ENCODE data around the gene TMEM128.

The TMEM128 gene, protein sequence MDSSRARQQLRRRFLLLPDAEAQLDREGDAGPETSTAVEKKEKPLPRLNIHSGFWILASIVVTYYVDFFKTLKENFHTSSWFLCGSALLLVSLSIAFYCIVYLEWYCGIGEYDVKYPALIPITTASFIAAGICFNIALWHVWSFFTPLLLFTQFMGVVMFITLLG

DNA sequence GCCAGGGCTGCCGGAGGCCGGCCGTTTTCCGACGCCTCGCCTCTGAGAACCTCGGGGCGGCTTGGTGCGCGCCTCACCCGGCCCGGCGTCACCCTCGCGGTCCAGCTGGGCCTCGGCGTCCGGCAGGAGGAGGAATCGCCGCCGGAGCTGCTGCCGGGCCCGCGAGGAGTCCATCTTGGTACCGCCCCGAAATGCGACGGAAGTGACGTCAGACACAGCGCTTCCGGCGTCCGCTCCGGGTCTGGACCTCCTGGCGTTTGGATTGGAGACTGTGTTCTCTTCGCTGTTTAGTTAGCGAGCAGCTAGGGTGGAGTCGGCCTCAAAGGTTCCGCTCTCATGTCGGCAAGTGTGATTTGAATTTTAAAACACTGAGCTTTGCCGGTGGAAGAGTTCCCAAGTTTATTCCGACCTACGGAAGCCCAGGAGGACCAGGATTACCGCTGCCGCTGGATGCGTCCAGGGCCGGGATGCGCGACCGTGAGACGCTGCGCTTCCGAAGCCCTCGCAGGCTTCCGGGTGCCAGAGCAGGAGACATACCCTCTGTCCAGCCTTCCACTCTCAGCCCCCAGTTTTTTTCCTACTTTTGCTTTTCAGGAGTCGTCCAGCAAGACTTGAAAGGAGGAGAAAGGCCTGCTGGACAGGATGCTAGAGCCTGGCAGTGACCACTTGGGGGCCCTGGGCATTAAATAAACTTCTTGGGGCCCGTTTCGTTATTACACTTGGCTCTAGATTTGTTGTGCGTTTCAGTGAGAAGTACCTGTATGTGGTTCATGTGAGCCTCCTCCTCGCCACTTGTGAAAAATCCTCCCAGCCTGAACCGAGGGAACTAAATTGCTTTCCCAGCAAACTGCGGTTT, at the start of gene TMEM128:
Gene TMEM128, minus strand, starts transcription at position 195 of the 856 bp plus-strand sequence. Its CDS starts 21 bp downstream, at position 174.
- no peaks in the 10 kb centered on the region for H3K27me3 Mint-ChIP-seq
- H3K36me3 Mint-ChIP-seq, result peaks cover 12% of the 10 kb centered on the region
- DNase-seq (ENCODE audit: low spot score in 2 of 2) (peak; percentile 89 to 94), ATAC-seq (ENCODE audit: low read depth) (peak; percentile 97)
- peak within 1 kb of the TSS; percentile 99 for H3K27ac Mint-ChIP-seq
- peaks cover 19% of the 10 kb centered on the region for H3K4me1 Mint-ChIP-seq
- H3K9me3 Mint-ChIP-seq, result no peaks in the 10 kb centered on the region
- H3K4me3 Mint-ChIP-seq, result peak within 1 kb of the TSS; percentile 96

GRCh38 chr4:4296283-4296846, 48.3 kb upstream of the TMEM128 start:
- H3K4me3 Mint-ChIP-seq, result no peak overlapping the region
- H3K27me3 Mint-ChIP-seq, result no peaks in the 10 kb centered on the region
- peaks cover 21% of the 10 kb centered on the region for H3K4me1 Mint-ChIP-seq
- ATAC-seq (ENCODE audit: low read depth), result no peak
- no peak overlapping the region for H3K27ac Mint-ChIP-seq
- H3K9me3 Mint-ChIP-seq, result peaks cover 7% of the 10 kb centered on the region
- DNase-seq (ENCODE audit: low spot score in 2 of 2), result no peak
- peaks cover 23% of the 10 kb centered on the region for H3K36me3 Mint-ChIP-seq

GRCh38 chr4:4293279-4293678, 45.3 kb upstream of the TMEM128 start:
- no peaks in the 10 kb centered on the region for H3K27me3 Mint-ChIP-seq
- ATAC-seq (ENCODE audit: low read depth) (no peak), DNase-seq (ENCODE audit: low spot score in 2 of 2) (no peak)
- peaks cover 37% of the 10 kb centered on the region for H3K4me1 Mint-ChIP-seq
- no peak overlapping the region for H3K27ac Mint-ChIP-seq
- peaks cover 7% of the 10 kb centered on the region for H3K9me3 Mint-ChIP-seq
- H3K4me3 Mint-ChIP-seq, result no peak overlapping the region
- H3K36me3 Mint-ChIP-seq, result peaks cover 19% of the 10 kb centered on the region

DNA sequence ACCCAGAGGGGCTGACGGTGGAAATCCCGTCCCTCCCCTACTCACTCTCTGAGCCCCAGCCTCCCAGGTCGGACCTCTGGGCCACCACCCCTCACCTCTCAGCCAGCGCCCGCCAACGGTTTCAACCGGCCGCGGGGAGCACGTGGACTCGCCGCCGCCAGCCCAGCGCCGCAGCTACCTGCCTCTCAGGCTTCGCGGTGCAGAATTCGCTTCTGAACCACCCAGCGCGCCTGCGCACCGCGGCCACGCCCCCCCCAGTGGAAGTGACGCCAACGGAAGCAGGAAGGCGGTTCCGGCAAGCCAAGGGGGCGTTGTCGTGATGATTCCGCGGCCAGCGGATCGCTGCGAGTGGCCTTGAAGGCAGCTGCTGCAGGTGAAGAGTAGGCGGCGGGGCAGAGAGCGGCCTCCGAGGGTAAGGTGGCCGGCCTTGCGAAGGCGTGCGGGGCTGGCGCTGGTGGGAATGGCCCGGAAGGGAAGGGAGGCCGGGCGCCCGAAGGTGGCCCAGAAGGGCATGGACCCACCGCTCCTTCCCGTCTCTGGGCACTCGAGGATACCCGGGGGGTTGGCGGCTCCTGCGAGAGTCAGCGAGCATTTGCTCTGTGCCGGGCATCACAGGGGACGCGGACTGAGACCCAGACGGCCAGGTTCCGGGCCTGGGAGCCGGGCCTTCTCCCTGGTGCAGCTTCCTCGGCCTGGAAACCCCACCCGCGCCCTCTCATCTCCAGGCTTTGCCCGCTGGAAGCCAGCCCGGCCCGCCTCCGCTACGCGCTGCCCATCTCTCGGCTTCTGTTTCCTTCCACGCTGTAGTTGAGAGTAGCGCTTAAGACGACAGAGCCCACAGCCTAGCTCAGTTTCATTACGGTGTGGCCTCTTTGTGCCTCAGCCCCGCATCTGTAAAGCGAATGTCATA, 42.2 kb upstream of the TMEM128 start, which contains the start of the genes LYAR and ZBTB49:
Gene LYAR, minus strand, starts transcription at position 214 of the 910 bp plus-strand sequence. CDS start 6,412 bp downstream, outside the sequence.
Gene ZBTB49, plus strand, starts transcription at position 311 of the 910 bp plus-strand sequence. CDS start 9,695 bp downstream, outside the sequence.
- peak; percentile 95 to 98 for DNase-seq (ENCODE audit: low spot score in 2 of 2)
- Mint-ChIP-seq H3K27me3 (no peaks in the 10 kb centered on the region), H3K4me1 (peaks cover 32% of the 10 kb centered on the region), H3K9me3 (no peaks in the 10 kb centered on the region), H3K4me3 (peak within 1 kb of the TSS; percentile 98), H3K27ac (peak within 1 kb of the TSS; percentile 92), H3K36me3 (peaks cover 10% of the 10 kb centered on the region)
- ATAC-seq (ENCODE audit: low read depth), result peak; percentile 97

- no peak for DNase-seq (ENCODE audit: low spot score in 2 of 2)
- peaks cover 29% of the 10 kb centered on the region for H3K4me1 Mint-ChIP-seq
- no peak for ATAC-seq (ENCODE audit: low read depth)
Observed at GRCh38 chr4:4289597-4289940, 41.5 kb upstream of the TMEM128 start.

DNA sequence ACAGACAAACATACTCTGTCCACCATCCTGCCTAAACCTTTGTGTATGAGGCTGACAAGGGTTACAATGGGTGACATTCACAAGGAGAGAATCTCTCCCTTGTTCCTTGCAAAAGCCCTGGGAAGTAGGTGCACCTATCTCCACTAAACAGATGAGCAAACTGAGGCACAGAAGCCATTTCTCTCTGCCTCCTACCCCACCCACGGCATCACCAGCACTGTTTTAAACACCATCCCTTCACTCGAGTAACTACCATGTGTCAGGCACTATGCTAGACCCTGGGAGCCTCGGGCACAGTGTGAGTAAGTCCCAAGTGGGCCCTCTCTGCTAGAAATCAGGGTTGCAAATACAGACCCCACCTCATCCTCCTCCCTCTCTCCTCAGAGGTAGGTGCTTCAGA, 41.0 kb upstream of the TMEM128 start:
- Mint-ChIP-seq H3K4me1 (peaks cover 29% of the 10 kb centered on the region), H3K36me3 (peaks cover 6% of the 10 kb centered on the region), H3K27me3 (no peaks in the 10 kb centered on the region), H3K4me3 (peak overlapping the region; percentile 98), H3K9me3 (no peaks in the 10 kb centered on the region), H3K27ac (peak overlapping the region; percentile 92)
- ATAC-seq (ENCODE audit: low read depth) (no peak), DNase-seq (ENCODE audit: low spot score in 2 of 2) (no peak)

More at GRCh38 chr4:4289597-4289940, 41.5 kb upstream of the TMEM128 start:
- no peaks in the 10 kb centered on the region for H3K9me3 Mint-ChIP-seq
- peak overlapping the region; percentile 92 for H3K27ac Mint-ChIP-seq
- H3K27me3 Mint-ChIP-seq, result no peaks in the 10 kb centered on the region
- H3K36me3 Mint-ChIP-seq, result peaks cover 6% of the 10 kb centered on the region
- peak overlapping the region; percentile 98 for H3K4me3 Mint-ChIP-seq

DNA sequence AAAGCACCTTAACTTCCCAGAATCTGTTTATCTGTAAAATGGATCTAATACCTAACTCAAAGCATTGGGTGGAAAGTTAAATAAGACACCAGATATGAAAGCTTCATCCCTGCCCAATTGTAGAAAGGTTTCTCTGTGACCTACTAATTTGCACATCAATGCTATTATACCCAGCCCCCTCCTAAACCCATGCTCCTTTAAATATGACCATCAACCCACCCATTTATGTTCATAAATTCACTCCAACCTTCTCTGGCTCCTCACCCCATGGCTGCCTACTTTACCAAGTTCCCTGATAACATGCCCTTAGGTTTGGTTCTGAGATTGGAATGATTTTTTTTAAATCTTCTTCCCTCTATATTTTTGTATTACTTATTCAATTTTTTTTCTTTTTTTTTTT, 40.1 kb upstream of the TMEM128 start:
- no peak for ATAC-seq (ENCODE audit: low read depth)
- DNase-seq (ENCODE audit: low spot score in 2 of 2), result no peak
- Mint-ChIP-seq H3K4me3 (no peak overlapping the region), H3K9me3 (no peaks in the 10 kb centered on the region), H3K27ac (no peak overlapping the region), H3K4me1 (peaks cover 29% of the 10 kb centered on the region), H3K36me3 (peaks cover 9% of the 10 kb centered on the region), H3K27me3 (no peaks in the 10 kb centered on the region)

- Mint-ChIP-seq H3K27me3 (no peaks in the 10 kb centered on the region), H3K9me3 (no peaks in the 10 kb centered on the region), H3K36me3 (peaks cover 21% of the 10 kb centered on the region), H3K4me3 (no peak overlapping the region), H3K4me1 (peaks cover 18% of the 10 kb centered on the region), H3K27ac (peak overlapping the region; percentile 38)
- DNase-seq (ENCODE audit: low spot score in 2 of 2) (no peak), ATAC-seq (ENCODE audit: low read depth) (no peak)
Observed at GRCh38 chr4:4284827-4285618, 37.0 kb upstream of the TMEM128 start.

DNA sequence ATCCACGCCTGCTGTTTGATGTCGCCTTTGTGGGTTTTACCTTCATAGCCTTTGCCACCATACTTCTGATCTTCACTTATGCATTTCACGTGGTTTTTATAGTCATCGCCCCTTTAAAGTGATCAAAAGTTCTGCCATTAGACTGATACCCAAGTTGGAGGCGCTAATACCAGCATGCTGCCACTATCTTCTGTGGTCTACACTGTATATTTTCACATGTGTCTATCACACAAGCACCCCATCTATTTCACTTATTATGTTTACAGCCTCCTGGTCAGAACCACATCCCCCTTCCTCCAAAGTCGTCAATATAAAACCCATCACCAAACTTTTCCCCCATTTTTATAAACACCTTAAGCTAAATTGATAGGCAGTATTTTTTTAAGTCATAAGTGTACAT, 33.8 kb upstream of the TMEM128 start:
- Mint-ChIP-seq H3K4me1 (peaks cover 2% of the 10 kb centered on the region), H3K27me3 (no peaks in the 10 kb centered on the region), H3K9me3 (no peaks in the 10 kb centered on the region), H3K27ac (no peak overlapping the region), H3K4me3 (no peak overlapping the region), H3K36me3 (peaks cover 30% of the 10 kb centered on the region)
- DNase-seq (ENCODE audit: low spot score in 2 of 2) (no peak), ATAC-seq (ENCODE audit: low read depth) (no peak)

DNA sequence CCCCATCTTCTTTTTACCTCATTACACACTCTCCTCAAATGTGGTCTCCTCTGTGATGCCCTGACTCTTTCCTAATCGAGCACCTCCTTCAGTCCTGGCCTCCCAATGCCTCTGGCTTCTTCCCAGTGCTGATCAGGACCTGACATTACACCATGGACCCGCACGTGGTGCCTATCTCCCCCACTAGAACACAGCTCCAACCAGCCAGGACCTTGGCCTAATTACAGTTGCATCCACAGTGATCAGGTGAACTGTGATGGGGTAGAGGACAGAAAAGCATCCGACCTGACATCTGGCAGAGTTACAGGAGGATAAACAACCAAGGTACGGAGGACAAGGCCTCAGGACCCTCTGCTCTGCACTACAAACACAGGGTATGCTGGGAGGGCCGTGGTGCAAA, 29.5 kb upstream of the TMEM128 start:
- Mint-ChIP-seq H3K36me3 (peaks cover 27% of the 10 kb centered on the region), H3K27ac (no peak overlapping the region), H3K4me1 (no peaks in the 10 kb centered on the region), H3K9me3 (no peaks in the 10 kb centered on the region), H3K27me3 (no peaks in the 10 kb centered on the region), H3K4me3 (no peak overlapping the region)
- DNase-seq (ENCODE audit: low spot score in 2 of 2) (no peak), ATAC-seq (ENCODE audit: low read depth) (no peak)

- Mint-ChIP-seq H3K27ac (no peak overlapping the region), H3K4me1 (no peaks in the 10 kb centered on the region), H3K9me3 (no peaks in the 10 kb centered on the region), H3K4me3 (no peak overlapping the region), H3K36me3 (peaks cover 31% of the 10 kb centered on the region), H3K27me3 (no peaks in the 10 kb centered on the region)
- DNase-seq (ENCODE audit: low spot score in 2 of 2) (no peak), ATAC-seq (ENCODE audit: low read depth) (no peak)
Observed at GRCh38 chr4:4274226-4274625, 26.2 kb upstream of the TMEM128 start.

DNA sequence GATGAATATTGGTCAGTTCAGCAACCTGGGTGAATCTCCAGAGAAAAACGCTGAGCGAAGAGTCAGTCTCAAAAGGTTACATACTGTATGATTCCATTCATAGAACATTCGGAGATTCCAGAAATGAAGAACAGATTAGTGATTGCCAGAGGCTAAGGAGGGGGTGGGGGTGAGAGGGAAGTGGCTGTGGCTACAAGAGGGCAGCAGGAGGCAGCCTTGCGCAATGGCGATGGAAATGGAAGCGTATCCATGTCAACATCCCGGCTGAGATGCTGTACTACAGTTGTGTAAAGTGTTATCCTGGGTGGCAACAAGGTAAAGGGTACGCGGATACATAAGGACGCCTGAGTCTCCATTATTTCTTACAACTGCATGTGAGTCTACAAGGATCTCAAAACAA, 23.9 kb upstream of the TMEM128 start:
- H3K4me3 Mint-ChIP-seq, result no peak overlapping the region
- no peaks in the 10 kb centered on the region for H3K27me3 Mint-ChIP-seq
- no peaks in the 10 kb centered on the region for H3K4me1 Mint-ChIP-seq
- peaks cover 29% of the 10 kb centered on the region for H3K36me3 Mint-ChIP-seq
- no peak overlapping the region for H3K27ac Mint-ChIP-seq
- no peak for ATAC-seq (ENCODE audit: low read depth)
- H3K9me3 Mint-ChIP-seq, result no peaks in the 10 kb centered on the region
- no peak for DNase-seq (ENCODE audit: low spot score in 2 of 2)

DNA sequence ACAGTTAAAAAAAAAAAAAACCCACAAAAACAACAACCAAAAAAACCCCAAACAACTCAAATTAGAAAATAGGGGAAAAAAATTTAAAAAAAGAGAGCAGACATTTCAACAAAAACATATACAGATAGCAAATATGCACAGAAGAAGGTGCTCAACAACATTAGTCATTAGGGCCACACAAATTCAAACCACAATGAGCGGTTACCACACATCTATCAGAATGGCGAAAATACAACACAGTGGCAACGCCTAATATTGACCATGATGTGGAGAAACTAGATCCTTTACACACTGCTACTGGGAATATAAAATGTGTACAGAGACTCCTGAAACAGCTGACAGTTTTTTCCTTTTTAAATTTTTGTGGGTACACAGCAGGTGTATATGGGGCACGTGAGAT, 22.5 kb upstream of the TMEM128 start:
- peaks cover 29% of the 10 kb centered on the region for H3K36me3 Mint-ChIP-seq
- no peak overlapping the region for H3K4me3 Mint-ChIP-seq

More for the DNA sequence above, 22.5 kb upstream of the TMEM128 start:
- H3K4me1 Mint-ChIP-seq, result no peaks in the 10 kb centered on the region
- H3K9me3 Mint-ChIP-seq, result no peaks in the 10 kb centered on the region
- H3K27ac Mint-ChIP-seq, result no peak overlapping the region
- no peaks in the 10 kb centered on the region for H3K27me3 Mint-ChIP-seq
- no peak for ATAC-seq (ENCODE audit: low read depth)
- DNase-seq (ENCODE audit: low spot score in 2 of 2), result no peak
